Fibroblast of mammary gland (primary cell): ENCODE data around the gene CAPS.

Experiments used
- DNase-seq: peaks from one replicate; pipeline ENCODE4 v3.0.0-alpha.2; 2010; ENCODE audit warnings: low read depth
- H3K4me3 ChIP-seq: 2 replicates; pipeline ENCODE4 v1.5.1; 2011; ENCODE audit warnings: low read depth, mild to moderate bottlenecking, low read length, moderate library complexity; ENCODE audit not compliant: control insufficient read depth
- CTCF ChIP-seq: conservative IDR thresholded peaks from 2 replicates; pipeline ENCODE4 v1.5.1; 2011; ENCODE audit warnings: low read depth, low read length, inconsistent platforms; ENCODE audit not compliant: control insufficient read depth, insufficient read depth

Gene CAPS

GRCh38 chr19:5905114-5905778 is 8.8 kb upstream of the CAPS start:
- H3K4me3 ChIP-seq = peak overlapping the region; percentile 67
- no peak for DNase-seq
- no peak for TF ChIP-seq CTCF

GRCh38 chr19:5907241-5907640 is 6.8 kb upstream of the CAPS start:
- DNase-seq = peak; percentile 19
- H3K4me3 ChIP-seq = no peak overlapping the region
- no peak for TF ChIP-seq CTCF

GRCh38 chr19:5908773-5909442 is 5.1 kb upstream of the CAPS start:
- no peak overlapping the region for H3K4me3 ChIP-seq
- DNase-seq = no peak
- TF ChIP-seq CTCF = no peak

- no peak for DNase-seq
- H3K4me3 ChIP-seq = no peak overlapping the region
- TF ChIP-seq CTCF = no peak
Measured at GRCh38 chr19:5910638-5910907, 3.5 kb upstream of the CAPS start.

GRCh38 chr19:5911366-5911765 is 2.7 kb upstream of the CAPS start:
- TF ChIP-seq CTCF = no peak
- no peak overlapping the region for H3K4me3 ChIP-seq
- DNase-seq = no peak

GRCh38 chr19:5914358-5914774 is 312 bp downstream of the CAPS start:
- H3K4me3 ChIP-seq = no peak overlapping the region
- DNase-seq = no peak

More at GRCh38 chr19:5914358-5914774, 312 bp downstream of the CAPS start:
- TF ChIP-seq CTCF = no peak
